Endodermal cell (in vitro differentiated cells): ENCODE data around the gene HABP2. TPM values are rescaled to one million over a fixed set of nuclear protein-coding genes. Genes with fewer than 3 reads are reported as not detected.

ENCODE experiments used
- DNase-seq: peaks from one replicate; pipeline ENCODE4 v3.0.0-alpha.2; 2017
- H3K27ac ChIP-seq: 2 replicates; pipeline ENCODE4 v1.5.1; 2013; ENCODE audit warnings: mild to moderate bottlenecking, low read depth, low read length, moderate library complexity
- H3K27me3 ChIP-seq: 2 replicates; pipeline ENCODE4 v1.6.1; 2013; ENCODE audit warnings: mild to moderate bottlenecking, low read length, moderate library complexity; ENCODE audit not compliant: insufficient read depth, control insufficient read depth, poor library complexity, severe bottlenecking
- H3K36me3 ChIP-seq: 2 replicates; pipeline ENCODE4 v1.7.0; 2013; ENCODE audit warnings: mild to moderate bottlenecking, low read length, moderate library complexity; ENCODE audit not compliant: control insufficient read depth, insufficient read depth
- H3K4me1 ChIP-seq: one replicate; pipeline ENCODE4 v1.7.0; 2013; ENCODE audit warnings: low read length; ENCODE audit not compliant: control insufficient read depth, insufficient read depth
- H3K4me3 ChIP-seq: 2 replicates; pipeline ENCODE4 v1.5.1; 2013; ENCODE audit warnings: mild to moderate bottlenecking, low read length, moderate library complexity
- H3K9ac ChIP-seq: 2 replicates; pipeline ENCODE4 v1.6.1; 2013; ENCODE audit warnings: mild to moderate bottlenecking, low read length, moderate library complexity; ENCODE audit not compliant: poor library complexity, severe bottlenecking; ENCODE audit errors: extremely low read depth
- H3K9me3 ChIP-seq: 2 replicates; pipeline ENCODE4 v1.6.1; 2013; ENCODE audit warnings: mild to moderate bottlenecking, low read length, moderate library complexity; ENCODE audit not compliant: control insufficient read depth
- H3K27ac Mint-ChIP-seq: 2 replicates; pipeline ENCODE4 v1.8.0; 2020; ENCODE audit warnings: mixed read lengths
- H3K27me3 Mint-ChIP-seq: 2 replicates; pipeline ENCODE4 v1.8.0; 2021; ENCODE audit warnings: mild to moderate bottlenecking, mixed read lengths; ENCODE audit not compliant: insufficient read depth
- H3K36me3 Mint-ChIP-seq: 2 replicates; pipeline ENCODE4 v1.8.0; 2020; ENCODE audit warnings: low read depth, mixed read lengths
- H3K4me1 Mint-ChIP-seq: 2 replicates; pipeline ENCODE4 v1.8.0; 2020; ENCODE audit warnings: mixed read lengths
- H3K4me3 Mint-ChIP-seq: 2 replicates; pipeline ENCODE4 v1.8.0; 2020; ENCODE audit warnings: mild to moderate bottlenecking, moderate library complexity, mixed read lengths
- H3K9me3 Mint-ChIP-seq: 2 replicates; pipeline ENCODE4 v1.8.0; 2020; ENCODE audit warnings: mild to moderate bottlenecking, mixed read lengths
- CTCF ChIP-seq: fragments of 200-600 bp; sonication (generic); conservative IDR thresholded peaks from 2 replicates; pipeline ENCODE4 v1.5.0; 2021; ENCODE audit warnings: antibody characterized with exemption, mild to moderate bottlenecking
- WGBS, 2 experiments: methylation state at CpG; one replicate each; pipeline versions ENCODE4 v1.1.5 to v1.1.7; 2013; ENCODE audit warnings: missing lambda C conversion rate in 2 of 2, mixed read lengths in 1 of 2; ENCODE audit not compliant: insufficient coverage in 1 of 2, insufficient read length in 1 of 2; 5-methylcytosine and 5-hydroxymethylcytosine counted together
- total RNA-seq, 2 donors: library from RNA; stranded (reverse); fragmentation: NEBNext Ultra II Directional in 1 of 2; extraction: Animal tissue kit (Norgen Biotek cat#: 25700) in 1 of 2; gene quantifications; 2 replicates in 1 of 2; 3 replicates in 1 of 2; pipeline ENCODE4 v1.2.1, GENCODE V29; 2021

HABP2 gene
- total RNA-seq, 2 donors from 2014 or later: 0.71 to 1.6 TPM

- H3K4me3 Mint-ChIP-seq: no peak overlapping the region
- Histone ChIP-seq H3K27ac (no peak overlapping the region), H3K4me3 (no peak overlapping the region), H3K36me3 (no peaks in the 10 kb centered on the region), H3K27me3 (no peaks in the 10 kb centered on the region), H3K9me3 (no peaks in the 10 kb centered on the region), H3K4me1 (no peaks in the 10 kb centered on the region), H3K9ac (no peak overlapping the region)
- DNase-seq: no peak
- TF ChIP-seq CTCF: no peak
- H3K27me3 Mint-ChIP-seq: peaks cover 2% of the 10 kb centered on the region
- H3K36me3 Mint-ChIP-seq: no peaks in the 10 kb centered on the region
- no peak overlapping the region for H3K27ac Mint-ChIP-seq
- no peaks in the 10 kb centered on the region for H3K9me3 Mint-ChIP-seq
- H3K4me1 Mint-ChIP-seq: peaks cover 10% of the 10 kb centered on the region
- 88 to 89% methylated on average over 1 of the region's 1 CpG for WGBS, 2 experiments
These were observed 29.2 kb upstream of the HABP2 start for GRCh38 chr10:113523628-113524027.

- Histone ChIP-seq H3K27me3 (no peaks in the 10 kb centered on the region), H3K36me3 (no peaks in the 10 kb centered on the region), H3K9ac (no peak overlapping the region), H3K9me3 (no peaks in the 10 kb centered on the region), H3K4me1 (no peaks in the 10 kb centered on the region), H3K4me3 (no peak overlapping the region), H3K27ac (no peak overlapping the region)
- H3K9me3 Mint-ChIP-seq: no peaks in the 10 kb centered on the region
- H3K27me3 Mint-ChIP-seq: peaks cover 2% of the 10 kb centered on the region
- no peaks in the 10 kb centered on the region for H3K36me3 Mint-ChIP-seq
- no peak overlapping the region for H3K4me3 Mint-ChIP-seq
- DNase-seq: peak; percentile 86
- peak; percentile 75 for TF ChIP-seq CTCF
- 42 to 67% methylated on average over 1 to 3 of the region's 3 CpGs for WGBS, 2 experiments
- H3K27ac Mint-ChIP-seq: no peak overlapping the region
- peaks cover 15% of the 10 kb centered on the region for H3K4me1 Mint-ChIP-seq
These were observed 28.7 kb upstream of the HABP2 start for GRCh38 chr10:113524120-113524519.

GRCh38 chr10:113524539-113525490 lies 28.0 kb upstream of the HABP2 start:
- peaks cover 20% of the 10 kb centered on the region for H3K4me1 Mint-ChIP-seq
- H3K4me3 ChIP-seq: no peak overlapping the region
- H3K27me3 ChIP-seq: no peaks in the 10 kb centered on the region
- no peak for TF ChIP-seq CTCF
- H3K27ac Mint-ChIP-seq: no peak overlapping the region
- peaks cover 5% of the 10 kb centered on the region for H3K27me3 Mint-ChIP-seq
- no peaks in the 10 kb centered on the region for H3K36me3 ChIP-seq
- H3K36me3 Mint-ChIP-seq: no peaks in the 10 kb centered on the region
- no peak overlapping the region for H3K27ac ChIP-seq
- peak; percentile 58 for DNase-seq
- H3K9ac ChIP-seq: no peak overlapping the region
- H3K9me3 Mint-ChIP-seq: no peaks in the 10 kb centered on the region
- WGBS, 2 experiments: 78 to 88% methylated on average over 2 to 9 of the region's 11 CpGs
- no peaks in the 10 kb centered on the region for H3K4me1 ChIP-seq
- H3K9me3 ChIP-seq: no peaks in the 10 kb centered on the region
- no peak overlapping the region for H3K4me3 Mint-ChIP-seq
